Activated CD4-positive, alpha-beta T cell treated with anti-CD3 and anti-CD28 coated beads, Interleukin-2, Interleukin-6, amounts not matched to agents 100 ng/mL and 50 ng/mL, durations not matched to agents 16 hours and 8 hours (primary cell): Measurements from ENCODE around the gene ZNF70.
A peak's percentile ranks its signal among the peaks of the same experiment; 100 is the strongest.

Experiments
- DNase-seq: peaks from one replicate; pipeline ENCODE4 v3.0.0-alpha.2; 2020

The ZNF70 gene

DNA sequence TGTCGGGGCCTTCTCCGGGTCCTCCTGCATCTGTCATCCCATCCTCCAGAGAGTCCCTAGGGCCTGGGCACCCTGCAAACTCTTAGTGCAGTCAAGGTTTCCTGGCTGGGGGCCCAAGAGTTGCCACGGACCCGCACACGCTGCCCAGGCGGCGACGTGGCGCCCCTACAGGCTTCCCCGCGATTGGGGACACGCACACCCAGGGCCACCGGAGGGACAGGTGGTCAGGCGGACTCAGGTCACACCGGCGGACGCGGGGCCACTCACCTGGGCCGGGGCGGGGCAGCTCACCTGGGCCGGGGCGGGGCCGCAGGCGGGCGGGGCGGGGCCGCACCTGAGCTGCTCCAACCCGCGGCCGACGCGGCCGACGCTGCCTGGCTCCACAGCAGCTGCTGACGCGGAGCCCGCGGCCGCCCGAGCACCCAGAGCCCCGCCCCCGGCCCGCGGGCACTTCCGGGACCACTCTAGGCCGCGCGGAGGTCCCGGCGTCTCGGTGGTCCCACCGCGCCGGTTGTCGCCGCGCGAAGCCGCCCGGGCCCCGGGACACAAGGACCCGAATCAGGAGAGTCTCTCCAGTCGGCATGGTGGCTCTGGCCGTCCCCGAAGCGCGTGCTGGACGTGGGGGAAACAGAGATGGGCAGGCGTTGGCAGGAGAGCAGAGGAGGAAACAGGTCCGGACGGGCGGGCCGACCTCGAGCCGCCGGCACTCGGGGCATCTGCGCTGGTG is at the start of gene ZNF70:
TSS of gene ZNF70 (minus strand) at position 399 of the 727 bp plus-strand sequence. CDS start 5,972 bp downstream, outside the sequence.
- DNase-seq: peak; percentile 83

DNA sequence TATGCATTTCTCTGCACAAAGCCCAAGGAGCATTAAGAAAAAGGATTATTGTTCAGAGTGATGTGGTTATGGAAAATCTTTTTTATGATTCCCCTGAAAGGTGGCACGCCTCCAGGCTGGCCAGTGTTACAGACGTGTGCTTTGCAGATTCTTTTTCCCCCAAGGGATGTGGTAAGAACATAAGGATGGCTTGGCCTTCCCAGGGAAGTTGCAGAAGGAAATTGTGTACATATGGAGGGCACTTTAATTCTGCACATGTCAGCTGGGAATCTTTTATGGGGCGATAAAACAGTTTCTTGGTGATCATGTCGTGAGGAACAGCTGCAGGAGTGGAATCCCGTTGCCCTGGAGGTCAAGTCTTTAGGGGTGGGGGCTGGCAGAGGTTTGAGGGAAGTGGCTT is 45.5 kb upstream of the ZNF70 start:
- DNase-seq: no peak

DNA sequence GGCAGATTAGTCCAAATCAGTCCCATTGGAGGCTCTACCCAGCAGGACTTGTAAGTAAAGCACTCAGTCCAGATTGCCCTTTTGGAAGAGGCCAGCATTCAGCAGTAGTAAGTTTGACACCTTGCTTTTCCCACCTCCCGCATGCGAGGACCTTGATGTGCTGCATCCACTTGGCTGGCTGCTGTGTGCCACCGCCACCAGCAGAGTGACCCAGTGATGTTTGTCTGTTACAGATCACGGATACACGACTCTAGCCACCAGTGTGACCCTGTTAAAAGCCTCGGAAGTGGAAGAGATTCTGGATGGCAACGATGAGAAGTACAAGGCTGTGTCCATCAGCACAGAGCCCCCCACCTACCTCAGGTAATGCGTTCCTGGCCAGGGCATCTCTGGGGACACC is 42.4 kb upstream of the ZNF70 start:
- DNase-seq: no peak

DNA sequence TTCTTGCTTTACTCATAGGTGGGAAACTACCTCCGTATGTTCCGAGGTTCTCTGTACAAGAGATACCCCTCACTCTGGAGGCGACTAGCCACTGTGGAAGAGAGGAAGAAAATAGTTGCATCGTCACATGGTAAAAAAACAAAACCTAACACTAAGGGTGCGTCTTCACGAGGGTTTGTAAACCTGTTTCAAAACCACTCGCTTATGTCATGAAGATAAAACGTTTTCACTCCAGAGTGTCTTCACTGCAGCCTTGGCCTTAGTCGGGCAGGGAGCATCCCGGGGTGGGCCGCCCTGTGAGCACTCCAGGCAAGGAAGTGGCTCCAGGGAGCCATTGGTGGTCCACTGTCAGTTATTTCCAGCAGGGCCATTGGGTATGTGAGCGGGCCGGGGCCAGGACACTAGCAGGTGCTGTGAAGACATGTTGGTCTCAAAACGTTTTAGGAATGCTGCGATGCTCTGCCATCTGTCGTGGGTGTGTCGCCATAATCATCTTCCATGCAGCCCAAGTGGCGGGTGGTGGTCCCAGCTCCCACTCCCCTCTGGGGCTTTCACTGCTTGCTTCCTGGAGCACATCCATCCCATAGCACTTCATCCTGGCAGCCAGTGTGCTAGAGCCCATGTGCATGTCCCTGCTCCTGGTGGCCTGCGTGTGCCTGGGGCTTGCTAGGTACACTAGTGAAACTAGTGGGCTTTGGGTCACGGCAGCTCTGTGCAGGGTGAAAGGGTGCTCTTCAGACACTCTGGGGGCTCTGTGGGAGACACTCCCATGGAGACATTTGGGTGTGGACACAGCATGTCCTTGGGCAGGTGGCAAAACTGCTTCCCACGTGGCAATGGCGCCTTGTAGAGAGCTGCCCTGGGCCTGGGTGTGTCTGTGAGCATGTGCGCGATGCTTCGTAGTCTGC is 41.1 kb upstream of the ZNF70 start:
- no peak for DNase-seq

DNA sequence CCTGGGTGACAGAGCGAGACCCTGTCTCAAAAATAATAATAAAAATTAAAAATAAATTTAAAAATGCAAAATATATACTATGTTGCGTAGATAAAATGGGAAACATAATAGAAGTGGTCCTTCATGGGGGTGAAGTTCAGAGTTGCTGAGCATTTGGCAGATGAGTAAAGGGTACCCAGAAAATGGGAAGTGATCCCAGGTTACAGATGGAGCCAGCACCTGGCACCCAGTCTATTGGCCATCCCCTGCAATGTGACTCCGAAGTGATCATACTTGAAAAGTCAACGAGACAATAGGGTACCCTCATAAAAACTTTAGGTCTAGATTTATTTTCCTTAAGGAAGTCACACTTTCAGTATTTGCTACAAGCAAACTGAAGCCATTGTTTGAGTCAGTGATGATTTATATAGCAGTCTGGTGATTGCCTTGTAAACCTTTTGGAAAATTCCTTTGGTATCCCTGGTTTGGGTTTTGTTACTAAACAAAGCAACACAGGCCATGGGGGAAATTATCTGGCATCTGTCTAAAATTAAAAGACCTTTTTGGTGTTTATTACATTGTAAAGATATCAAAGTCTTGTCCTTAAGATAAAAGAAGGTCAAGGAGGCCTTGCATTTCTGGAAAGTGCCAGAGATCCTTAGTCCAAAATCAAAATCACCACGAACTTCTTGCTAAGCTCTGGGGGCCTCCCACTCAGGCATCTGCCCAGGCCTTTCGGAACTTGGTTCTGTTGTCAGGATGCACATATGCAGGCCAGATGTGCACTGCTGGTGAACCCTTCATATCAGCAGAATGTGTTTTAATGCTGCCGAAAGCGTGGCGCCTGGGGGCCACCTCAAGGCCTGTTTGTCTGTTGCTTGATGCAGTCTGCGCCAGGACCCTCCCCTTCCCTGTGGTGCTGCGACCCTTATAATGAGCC is 40.2 kb upstream of the ZNF70 start:
- DNase-seq: no peak

DNA sequence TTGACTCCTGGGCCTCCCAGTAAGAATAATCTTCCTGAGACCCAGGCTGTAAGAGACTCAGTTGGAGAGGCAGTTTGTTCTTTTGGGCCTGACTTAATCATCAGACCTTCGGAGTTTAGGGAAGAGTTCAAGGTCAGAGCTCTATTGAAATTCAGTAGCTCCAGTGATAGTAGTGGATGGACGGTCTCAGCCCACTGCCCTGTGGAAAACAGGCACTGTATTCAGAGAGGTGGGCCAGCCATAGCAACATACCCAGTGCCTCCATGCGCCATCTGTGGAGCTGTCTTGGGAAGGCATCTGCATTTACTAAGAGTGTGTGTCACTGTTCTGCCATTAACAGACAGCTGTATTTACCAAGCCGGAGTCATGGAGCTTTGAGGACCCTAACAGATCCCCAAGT is 38.7 kb upstream of the ZNF70 start:
- no peak for DNase-seq

DNA sequence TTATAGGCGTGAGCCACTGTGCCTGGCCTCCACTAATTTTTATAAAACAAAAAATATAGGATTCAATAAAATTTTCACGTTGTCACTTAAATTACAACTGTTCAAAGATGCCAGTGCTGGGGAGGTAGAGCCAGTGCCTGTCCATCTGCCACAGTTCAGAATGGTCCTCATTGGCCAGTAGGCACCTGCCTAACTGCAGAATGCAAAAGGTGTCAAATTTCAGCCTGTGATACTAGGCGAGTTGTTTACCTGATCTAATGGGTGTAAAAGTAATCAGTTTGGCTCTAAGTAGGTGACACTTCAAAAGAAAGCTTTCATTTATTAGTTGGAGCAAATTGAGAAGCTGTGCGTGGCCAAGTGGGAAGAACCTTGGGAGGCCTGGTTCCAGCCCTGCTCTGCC is 38.2 kb upstream of the ZNF70 start:
- DNase-seq: no peak

DNA sequence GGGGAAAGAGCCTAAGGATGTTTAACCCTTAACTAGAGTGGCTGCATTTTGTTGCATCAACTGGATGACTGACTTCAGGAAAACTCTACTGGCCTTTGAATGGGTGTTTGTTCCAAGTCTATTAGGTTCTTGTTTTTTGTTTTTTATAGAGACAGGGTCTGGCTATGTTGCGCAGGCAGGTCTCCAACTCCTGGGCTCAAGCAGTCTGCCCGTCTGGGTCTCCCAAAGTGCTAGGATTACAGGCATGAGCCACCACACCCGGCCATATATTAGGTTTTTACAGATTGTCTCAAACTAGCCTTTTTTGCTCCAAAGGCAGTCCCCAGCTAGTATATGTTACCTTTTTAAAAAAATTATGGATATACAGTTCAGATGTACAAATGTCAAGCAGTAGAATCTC is 37.0 kb upstream of the ZNF70 start:
- DNase-seq: no peak

DNA sequence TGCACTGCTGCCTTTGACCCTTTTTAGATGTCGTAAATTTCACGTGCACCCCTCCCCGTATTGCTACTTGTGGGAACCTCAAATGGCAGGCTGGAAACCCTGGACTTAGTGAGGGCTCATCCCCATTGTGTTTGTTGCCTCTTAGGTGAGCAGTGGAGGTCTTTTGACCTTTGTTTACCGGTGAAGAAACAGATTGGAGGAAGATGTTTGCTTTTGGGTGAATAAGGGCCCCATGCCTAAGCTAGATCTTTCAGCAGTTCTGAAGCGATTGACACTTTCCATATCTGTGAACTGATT is 36.6 kb upstream of the ZNF70 start:
- no peak for DNase-seq

DNA sequence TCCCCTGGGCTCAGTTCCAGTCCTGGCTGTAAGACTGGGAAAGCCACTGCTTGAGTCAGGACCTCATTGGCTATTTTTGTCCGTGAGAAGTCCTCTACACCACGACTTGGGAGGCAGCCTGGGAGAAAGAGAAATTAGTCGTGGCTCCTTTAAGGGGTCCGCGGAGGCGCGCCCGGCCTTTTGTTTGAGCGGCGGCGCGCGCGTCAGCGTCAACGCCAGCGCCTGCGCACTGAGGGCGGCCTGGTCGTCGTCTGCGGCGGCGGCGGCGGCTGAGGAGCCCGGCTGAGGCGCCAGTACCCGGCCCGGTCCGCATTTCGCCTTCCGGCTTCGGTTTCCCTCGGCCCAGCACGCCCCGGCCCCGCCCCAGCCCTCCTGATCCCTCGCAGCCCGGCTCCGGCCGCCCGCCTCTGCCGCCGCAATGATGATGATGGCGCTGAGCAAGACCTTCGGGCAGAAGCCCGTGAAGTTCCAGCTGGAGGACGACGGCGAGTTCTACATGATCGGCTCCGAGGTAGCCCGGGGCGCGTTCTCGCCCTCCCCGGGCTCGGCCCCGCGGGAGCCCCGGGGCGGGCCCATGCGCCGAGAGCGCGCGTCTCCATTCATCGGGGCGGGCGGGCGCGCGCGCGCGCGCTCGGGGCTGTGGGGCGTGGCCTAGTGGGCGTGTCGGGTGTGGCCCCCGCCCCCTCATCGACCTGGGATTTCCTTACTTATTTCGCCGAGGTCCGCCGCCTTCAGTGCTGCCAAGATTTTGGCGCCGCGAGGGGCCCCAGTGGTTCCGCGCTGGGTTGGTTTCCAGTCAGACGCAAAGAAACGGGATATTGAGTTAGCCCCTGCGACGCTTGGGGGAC is 36.1 kb upstream of the ZNF70 start, which contains the start of gene SMARCB1:
TSS of gene SMARCB1 (plus strand) at position 215 of the 848 bp plus-strand sequence. CDS start at position 419, 204 bp downstream.
- DNase-seq: peak; percentile 94

DNA sequence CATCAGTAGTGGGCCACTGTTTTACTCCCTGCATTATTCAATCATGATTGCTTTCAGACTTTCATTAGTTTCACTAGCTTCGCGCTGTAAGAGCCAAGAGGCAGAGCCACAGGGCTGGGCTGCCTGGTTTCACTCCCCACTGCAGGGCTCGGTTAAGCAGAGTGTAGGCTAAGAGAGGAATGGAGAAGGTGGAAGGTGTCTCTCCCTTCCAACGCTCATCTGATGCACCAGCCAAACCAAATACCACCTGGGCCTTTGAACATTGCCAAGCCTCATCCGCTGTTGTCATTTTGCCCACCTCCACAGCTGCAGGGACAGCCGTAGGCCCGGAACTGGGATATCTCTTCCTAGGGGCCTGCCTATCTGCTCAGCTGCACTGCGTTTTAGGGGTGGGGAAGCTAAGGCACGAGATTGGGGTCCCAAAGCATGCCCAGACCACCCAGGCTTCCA is 35.4 kb upstream of the ZNF70 start:
- DNase-seq: no peak

DNA sequence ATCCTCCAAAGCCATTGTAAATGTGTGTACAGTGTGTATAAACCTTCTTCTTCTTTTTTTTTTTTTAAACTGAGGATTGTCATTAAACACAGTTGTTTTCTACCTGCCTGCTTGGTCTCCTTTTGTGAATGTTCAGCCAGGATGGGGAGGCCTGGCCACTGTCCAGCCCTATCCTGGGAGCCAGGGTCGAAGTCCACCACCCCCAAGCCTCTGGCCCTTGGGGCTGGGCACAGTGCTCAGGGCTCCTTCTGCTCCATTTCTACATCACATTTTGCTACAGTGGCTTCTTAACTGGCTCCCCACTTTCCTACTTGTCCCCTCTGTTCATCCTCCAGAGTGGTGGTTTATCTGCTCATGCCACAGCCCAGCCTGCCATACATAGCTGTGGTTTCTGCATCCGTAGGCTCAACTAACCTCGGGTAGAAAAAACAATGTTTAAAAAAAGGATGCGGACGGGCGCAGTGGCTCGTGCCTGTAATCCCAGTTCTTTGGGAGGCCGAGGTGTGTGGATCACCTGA is 33.4 kb upstream of the ZNF70 start:
- no peak for DNase-seq

DNA sequence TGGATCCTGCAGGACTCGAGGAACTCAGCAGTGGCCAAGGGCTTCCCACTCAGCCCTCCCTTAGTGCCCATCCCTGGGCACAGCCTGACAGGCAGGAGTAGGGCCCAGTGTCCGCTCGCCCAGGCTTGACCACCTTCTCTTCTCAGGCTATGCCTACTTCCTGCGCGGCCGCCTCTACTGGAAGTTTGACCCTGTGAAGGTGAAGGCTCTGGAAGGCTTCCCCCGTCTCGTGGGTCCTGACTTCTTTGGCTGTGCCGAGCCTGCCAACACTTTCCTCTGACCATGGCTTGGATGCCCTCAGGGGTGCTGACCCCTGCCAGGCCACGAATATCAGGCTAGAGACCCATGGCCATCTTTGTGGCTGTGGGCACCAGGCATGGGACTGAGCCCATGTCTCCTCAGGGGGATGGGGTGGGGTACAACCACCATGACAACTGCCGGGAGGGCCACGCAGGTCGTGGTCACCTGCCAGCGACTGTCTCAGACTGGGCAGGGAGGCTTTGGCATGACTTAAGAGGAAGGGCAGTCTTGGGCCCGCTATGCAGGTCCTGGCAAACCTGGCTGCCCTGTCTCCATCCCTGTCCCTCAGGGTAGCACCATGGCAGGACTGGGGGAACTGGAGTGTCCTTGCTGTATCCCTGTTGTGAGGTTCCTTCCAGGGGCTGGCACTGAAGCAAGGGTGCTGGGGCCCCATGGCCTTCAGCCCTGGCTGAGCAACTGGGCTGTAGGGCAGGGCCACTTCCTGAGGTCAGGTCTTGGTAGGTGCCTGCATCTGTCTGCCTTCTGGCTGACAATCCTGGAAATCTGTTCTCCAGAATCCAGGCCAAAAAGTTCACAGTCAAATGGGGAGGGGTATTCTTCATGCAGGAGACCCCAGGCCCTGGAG is 32.6 kb upstream of the ZNF70 start:
- DNase-seq: no peak

DNA sequence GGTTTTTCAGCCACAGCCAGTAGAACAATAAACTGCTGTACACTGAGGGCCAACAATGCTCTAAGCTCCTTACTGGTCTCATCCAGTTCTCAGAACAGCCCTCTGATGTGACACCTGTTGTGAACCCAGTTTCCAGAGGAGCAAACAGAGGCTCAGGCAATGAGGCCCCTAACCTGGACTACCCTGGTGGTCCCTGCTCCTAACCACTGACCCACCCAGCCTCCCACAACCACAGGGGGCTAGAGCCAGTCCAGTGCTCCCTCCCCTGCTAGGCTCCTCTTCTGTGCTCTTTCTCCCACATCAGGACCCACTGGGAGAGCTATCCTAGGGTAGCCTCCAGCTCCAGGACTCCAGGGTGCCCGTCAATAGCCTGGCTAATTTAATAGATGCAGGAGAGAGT is 31.8 kb upstream of the ZNF70 start:
- DNase-seq: no peak

DNA sequence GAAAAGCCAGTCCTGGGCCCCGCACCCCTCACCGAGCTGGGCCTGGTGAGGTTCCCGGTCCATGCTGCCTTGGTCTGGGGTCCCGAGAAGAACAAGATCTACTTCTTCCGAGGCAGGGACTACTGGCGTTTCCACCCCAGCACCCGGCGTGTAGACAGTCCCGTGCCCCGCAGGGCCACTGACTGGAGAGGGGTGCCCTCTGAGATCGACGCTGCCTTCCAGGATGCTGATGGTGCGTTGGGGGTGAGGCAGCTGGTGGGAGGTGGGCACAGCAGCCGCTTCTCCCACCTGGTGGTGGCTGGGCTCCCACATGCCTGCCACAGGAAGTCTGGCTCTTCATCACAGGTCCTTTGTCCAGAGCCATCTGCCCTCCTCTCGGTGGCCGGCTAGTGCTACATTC is 31.3 kb upstream of the ZNF70 start:
- DNase-seq: no peak

DNA sequence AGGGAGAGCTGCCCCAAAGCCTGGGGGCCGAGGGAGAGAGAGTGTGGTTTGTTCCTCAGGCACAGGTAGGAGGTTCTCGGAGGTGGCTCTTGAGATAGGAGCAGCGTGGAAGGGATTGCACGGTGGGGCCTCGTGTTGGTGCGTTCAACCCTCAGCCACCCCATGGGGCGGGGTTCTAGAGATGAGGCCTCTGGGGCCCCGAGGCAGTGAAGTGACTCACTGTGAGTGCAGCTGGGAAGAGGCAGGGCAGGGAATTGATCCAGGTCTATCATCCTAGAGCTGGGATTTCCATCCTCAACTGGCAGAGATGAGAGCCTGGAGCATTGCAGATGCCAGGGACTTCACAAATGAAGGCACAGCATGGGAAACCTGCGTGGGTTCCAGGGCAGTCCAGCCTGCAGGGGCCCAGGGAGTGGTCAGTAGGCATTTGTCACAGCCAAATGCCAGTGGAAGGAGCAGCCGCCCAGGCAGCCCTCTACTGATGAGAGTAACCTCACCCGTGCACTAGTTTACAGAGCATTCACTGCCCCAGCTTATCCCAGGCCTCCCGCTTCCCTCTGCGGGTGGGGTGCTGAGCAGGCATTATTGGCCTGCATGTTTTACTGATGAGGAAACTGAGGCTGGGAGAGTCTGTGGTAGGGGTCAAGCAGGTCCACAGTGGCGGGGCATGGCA is 30.7 kb upstream of the ZNF70 start:
- DNase-seq: no peak

DNA sequence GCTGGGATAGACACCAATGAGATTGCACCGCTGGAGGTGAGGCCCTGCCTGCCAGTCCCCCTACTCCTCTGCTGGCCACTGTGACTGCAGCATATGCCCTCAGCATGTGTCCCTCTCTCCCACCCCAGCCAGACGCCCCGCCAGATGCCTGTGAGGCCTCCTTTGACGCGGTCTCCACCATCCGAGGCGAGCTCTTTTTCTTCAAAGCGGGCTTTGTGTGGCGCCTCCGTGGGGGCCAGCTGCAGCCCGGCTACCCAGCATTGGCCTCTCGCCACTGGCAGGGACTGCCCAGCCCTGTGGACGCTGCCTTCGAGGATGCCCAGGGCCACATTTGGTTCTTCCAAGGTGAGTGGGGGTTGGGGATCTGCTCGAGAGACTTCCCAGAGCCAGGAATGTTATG is 30.2 kb upstream of the ZNF70 start:
- DNase-seq: no peak

DNA sequence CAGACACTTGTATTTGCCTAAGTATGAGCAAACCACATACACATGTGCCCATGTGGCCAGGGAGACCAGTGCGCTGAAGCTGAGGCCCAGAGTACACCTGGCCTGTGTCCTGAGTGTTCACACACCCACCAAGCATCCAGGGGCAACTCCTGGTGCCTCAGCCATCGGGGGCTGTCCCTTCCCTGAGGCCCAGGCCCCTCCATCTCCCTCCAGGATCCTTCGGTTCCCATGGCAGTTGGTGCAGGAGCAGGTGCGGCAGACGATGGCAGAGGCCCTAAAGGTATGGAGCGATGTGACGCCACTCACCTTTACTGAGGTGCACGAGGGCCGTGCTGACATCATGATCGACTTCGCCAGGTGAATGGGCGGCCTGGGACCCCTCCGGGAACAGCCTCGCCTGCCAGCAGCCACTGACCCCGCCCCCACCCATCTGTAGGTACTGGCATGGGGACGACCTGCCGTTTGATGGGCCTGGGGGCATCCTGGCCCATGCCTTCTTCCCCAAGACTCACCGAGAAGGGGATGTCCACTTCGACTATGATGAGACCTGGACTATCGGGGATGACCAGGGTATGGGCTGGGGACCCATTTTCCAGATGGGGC is 29.3 kb upstream of the ZNF70 start:
- no peak for DNase-seq

DNA sequence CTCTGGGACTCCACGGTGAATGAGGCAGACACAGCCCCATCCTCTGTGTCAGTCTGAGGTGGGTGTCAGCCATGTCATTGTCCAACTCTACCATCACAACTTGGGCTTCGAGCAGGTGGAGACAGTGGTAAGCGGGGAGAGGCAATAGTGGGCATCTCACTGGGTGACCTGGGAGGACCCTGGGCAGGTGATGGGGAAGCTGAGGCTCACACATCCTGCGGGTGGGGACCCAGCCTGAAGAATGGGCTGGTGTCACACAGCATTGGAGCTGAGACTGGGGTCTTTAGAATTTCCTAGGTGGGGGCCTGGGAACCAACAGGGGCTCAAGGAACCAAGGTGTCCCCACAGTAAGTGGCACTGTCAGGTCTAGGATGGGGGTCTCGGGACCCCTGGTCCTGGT is 28.8 kb upstream of the ZNF70 start:
- no peak for DNase-seq

DNA sequence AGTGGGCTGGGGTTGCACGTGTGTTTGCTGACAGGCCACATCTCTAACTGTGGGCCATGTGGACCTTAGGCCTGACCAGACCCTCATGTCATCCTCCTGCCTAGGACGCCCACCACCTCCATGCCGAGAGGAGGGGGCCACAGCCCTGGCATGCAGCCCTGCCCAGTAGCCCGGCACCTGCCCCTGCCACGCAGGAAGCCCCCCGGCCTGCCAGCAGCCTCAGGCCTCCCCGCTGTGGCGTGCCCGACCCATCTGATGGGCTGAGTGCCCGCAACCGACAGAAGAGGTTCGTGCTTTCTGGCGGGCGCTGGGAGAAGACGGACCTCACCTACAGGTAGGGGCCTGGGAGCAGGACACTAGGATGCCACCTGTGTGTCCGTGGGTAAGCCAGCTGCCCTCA is 28.2 kb upstream of the ZNF70 start:
- no peak for DNase-seq
